ENCODE measurements around the gene RCVRN.
"Not testable (repeated sequence)": the region's sequence is repeated elsewhere in the genome, so short reads cannot be mapped to it uniquely, and the experiment has no call there.

The RCVRN gene

GRCh38 chr17:9932491-9932890, 27.4 kb upstream of the RCVRN start:
- Mint-ChIP-seq H3K36me3 (ENCODE audit: low read depth) (no peaks in the 10 kb centered on the region), H3K4me1 (ENCODE audit: low read depth) (no peaks in the 10 kb centered on the region), H3K4me3 (no peak overlapping the region), H3K27me3 (ENCODE audit: low read depth) (no peaks in the 10 kb centered on the region), H3K9me3 (no peaks in the 10 kb centered on the region), H3K27ac (no peak overlapping the region)
- DNase-seq (ENCODE audit: low spot score) = no peak

GRCh38 chr17:9931144-9931741, 26.2 kb upstream of the RCVRN start:
- H3K27ac Mint-ChIP-seq = no peak overlapping the region
- H3K27me3 Mint-ChIP-seq (ENCODE audit: low read depth) = no peaks in the 10 kb centered on the region
- no peaks in the 10 kb centered on the region for H3K9me3 Mint-ChIP-seq
- DNase-seq (ENCODE audit: low spot score) = no peak
- H3K4me1 Mint-ChIP-seq (ENCODE audit: low read depth) = no peaks in the 10 kb centered on the region
- no peaks in the 10 kb centered on the region for H3K36me3 Mint-ChIP-seq (ENCODE audit: low read depth)
- H3K4me3 Mint-ChIP-seq = no peak overlapping the region

- Mint-ChIP-seq H3K36me3 (ENCODE audit: low read depth) (no peaks in the 10 kb centered on the region), H3K4me1 (ENCODE audit: low read depth) (no peaks in the 10 kb centered on the region), H3K27me3 (ENCODE audit: low read depth) (no peaks in the 10 kb centered on the region), H3K27ac (no peak overlapping the region), H3K4me3 (no peak overlapping the region), H3K9me3 (no peaks in the 10 kb centered on the region)
- no peak for DNase-seq (ENCODE audit: low spot score)
These were observed 24.8 kb upstream of the RCVRN start for GRCh38 chr17:9929871-9930270.

- Mint-ChIP-seq H3K36me3 (ENCODE audit: low read depth) (no peaks in the 10 kb centered on the region), H3K4me1 (ENCODE audit: low read depth) (peaks cover 2% of the 10 kb centered on the region), H3K27ac (no peak overlapping the region), H3K27me3 (ENCODE audit: low read depth) (no peaks in the 10 kb centered on the region), H3K4me3 (no peak overlapping the region), H3K9me3 (no peaks in the 10 kb centered on the region)
- no peak for DNase-seq (ENCODE audit: low spot score)
These were observed 23.7 kb upstream of the RCVRN start for GRCh38 chr17:9928601-9929333.

- no peak for DNase-seq (ENCODE audit: low spot score)
- H3K4me3 Mint-ChIP-seq = no peak overlapping the region
- peaks cover 2% of the 10 kb centered on the region for H3K4me1 Mint-ChIP-seq (ENCODE audit: low read depth)
- H3K27ac Mint-ChIP-seq = no peak overlapping the region
- no peaks in the 10 kb centered on the region for H3K27me3 Mint-ChIP-seq (ENCODE audit: low read depth)
- H3K9me3 Mint-ChIP-seq = no peaks in the 10 kb centered on the region
- H3K36me3 Mint-ChIP-seq (ENCODE audit: low read depth) = no peaks in the 10 kb centered on the region
These were observed 21.2 kb upstream of the RCVRN start for GRCh38 chr17:9926150-9926804.

- no peak for DNase-seq (ENCODE audit: low spot score)
- H3K27me3 Mint-ChIP-seq (ENCODE audit: low read depth) = no peaks in the 10 kb centered on the region
- H3K4me1 Mint-ChIP-seq (ENCODE audit: low read depth) = peaks cover 2% of the 10 kb centered on the region
- H3K9me3 Mint-ChIP-seq = no peaks in the 10 kb centered on the region
- no peak overlapping the region for H3K4me3 Mint-ChIP-seq
- no peak overlapping the region for H3K27ac Mint-ChIP-seq
- no peaks in the 10 kb centered on the region for H3K36me3 Mint-ChIP-seq (ENCODE audit: low read depth)
These were observed 20.4 kb upstream of the RCVRN start for GRCh38 chr17:9925457-9925856.

GRCh38 chr17:9924735-9925191, 19.7 kb upstream of the RCVRN start:
- peaks cover 2% of the 10 kb centered on the region for H3K4me1 Mint-ChIP-seq (ENCODE audit: low read depth)
- H3K27ac Mint-ChIP-seq = no peak overlapping the region
- H3K36me3 Mint-ChIP-seq (ENCODE audit: low read depth) = no peaks in the 10 kb centered on the region
- no peak for DNase-seq (ENCODE audit: low spot score)
- H3K9me3 Mint-ChIP-seq = no peaks in the 10 kb centered on the region
- H3K4me3 Mint-ChIP-seq = no peak overlapping the region
- H3K27me3 Mint-ChIP-seq (ENCODE audit: low read depth) = no peaks in the 10 kb centered on the region

GRCh38 chr17:9922012-9922848, 17.2 kb upstream of the RCVRN start:
- no peak for DNase-seq (ENCODE audit: low spot score)
- Mint-ChIP-seq H3K4me1 (ENCODE audit: low read depth) (peaks cover 2% of the 10 kb centered on the region), H3K27ac (no peak overlapping the region), H3K4me3 (no peak overlapping the region), H3K9me3 (no peaks in the 10 kb centered on the region), H3K36me3 (ENCODE audit: low read depth) (no peaks in the 10 kb centered on the region), H3K27me3 (ENCODE audit: low read depth) (no peaks in the 10 kb centered on the region)

GRCh38 chr17:9921216-9921615, 16.1 kb upstream of the RCVRN start:
- not testable (repeated sequence) for DNase-seq (ENCODE audit: low spot score); H3K36me3 Mint-ChIP-seq (ENCODE audit: low read depth); H3K27me3 Mint-ChIP-seq (ENCODE audit: low read depth); H3K4me3 Mint-ChIP-seq; H3K27ac Mint-ChIP-seq; H3K9me3 Mint-ChIP-seq; H3K4me1 Mint-ChIP-seq (ENCODE audit: low read depth)

- no peaks in the 10 kb centered on the region for H3K36me3 Mint-ChIP-seq (ENCODE audit: low read depth)
- no peak overlapping the region for H3K4me3 Mint-ChIP-seq
- no peaks in the 10 kb centered on the region for H3K9me3 Mint-ChIP-seq
These were observed 13.8 kb upstream of the RCVRN start for GRCh38 chr17:9918804-9919352.

GRCh38 chr17:9918352-9918751, 13.3 kb upstream of the RCVRN start:
- no peaks in the 10 kb centered on the region for H3K9me3 Mint-ChIP-seq
- no peaks in the 10 kb centered on the region for H3K4me1 Mint-ChIP-seq (ENCODE audit: low read depth)
- no peak for DNase-seq (ENCODE audit: low spot score)
- H3K27ac Mint-ChIP-seq = no peak overlapping the region
- no peak overlapping the region for H3K4me3 Mint-ChIP-seq
- H3K27me3 Mint-ChIP-seq (ENCODE audit: low read depth) = no peaks in the 10 kb centered on the region
- H3K36me3 Mint-ChIP-seq (ENCODE audit: low read depth) = no peaks in the 10 kb centered on the region

More at GRCh38 chr17:9918804-9919352, 13.8 kb upstream of the RCVRN start:
- DNase-seq (ENCODE audit: low spot score) = no peak
- H3K4me1 Mint-ChIP-seq (ENCODE audit: low read depth) = no peaks in the 10 kb centered on the region
- no peaks in the 10 kb centered on the region for H3K27me3 Mint-ChIP-seq (ENCODE audit: low read depth)
- no peak overlapping the region for H3K27ac Mint-ChIP-seq

- H3K9me3 Mint-ChIP-seq = no peaks in the 10 kb centered on the region
- H3K4me3 Mint-ChIP-seq = no peak overlapping the region
- DNase-seq (ENCODE audit: low spot score) = no peak
- no peaks in the 10 kb centered on the region for H3K36me3 Mint-ChIP-seq (ENCODE audit: low read depth)
- no peaks in the 10 kb centered on the region for H3K27me3 Mint-ChIP-seq (ENCODE audit: low read depth)
- no peak overlapping the region for H3K27ac Mint-ChIP-seq
- no peaks in the 10 kb centered on the region for H3K4me1 Mint-ChIP-seq (ENCODE audit: low read depth)
These were observed 12.7 kb upstream of the RCVRN start for GRCh38 chr17:9917801-9918200.

GRCh38 chr17:9917131-9917530, 12.1 kb upstream of the RCVRN start:
- no peaks in the 10 kb centered on the region for H3K9me3 Mint-ChIP-seq

More at GRCh38 chr17:9917131-9917530, 12.1 kb upstream of the RCVRN start:
- H3K27ac Mint-ChIP-seq = no peak overlapping the region
- H3K4me3 Mint-ChIP-seq = no peak overlapping the region
- no peaks in the 10 kb centered on the region for H3K4me1 Mint-ChIP-seq (ENCODE audit: low read depth)
- DNase-seq (ENCODE audit: low spot score) = no peak
- no peaks in the 10 kb centered on the region for H3K27me3 Mint-ChIP-seq (ENCODE audit: low read depth)
- H3K36me3 Mint-ChIP-seq (ENCODE audit: low read depth) = no peaks in the 10 kb centered on the region
